PC-9 (cell line): ENCODE results near the gene COL27A1. TPM values are rescaled to one million over a fixed set of nuclear protein-coding genes. Genes with fewer than 3 reads are reported as not detected.

Source experiments
- BruUV-seq: library from RNA; stranded (reverse); fragments of 400-500 nt; replicated peaks from 2 replicates; lab custom pipeline; 2021; lab: Mats Ljungman, UMichigan
- CTCF ChIA-PET: fragments of 300-600 bp; sonication (Branson Sonifier 250); formaldehyde crosslinking; loops from one replicate; lab custom pipeline; 2022; ENCODE audit warnings: antibody characterized with exemption; lab: Charles Lee
- POLR2A ChIA-PET: fragments of 300-600 bp; sonication (Branson Sonifier 250); formaldehyde crosslinking; loops from one replicate; lab custom pipeline; 2022; ENCODE audit warnings: antibody characterized with exemption; ENCODE audit not compliant: unreplicated experiment; lab: Charles Lee
- DNase-seq, 2 experiments: peaks; one replicate each; pipeline versions ENCODE4 v3.0.0 to v3.0.0-alpha.2; 2015 to 2022; ENCODE audit warnings: mixed read lengths in 1 of 2
- H2AFZ ChIP-seq: fragments of 200-600 bp; sonication (generic); 2 replicates; pipeline ENCODE4 v1.8.1; 2017; ENCODE audit warnings: antibody characterized with exemption
- H3F3A ChIP-seq: fragments of 200-600 bp; sonication (generic); 2 replicates; pipeline ENCODE4 v1.8.1; 2017; ENCODE audit warnings: antibody characterized with exemption, mild to moderate bottlenecking, low read depth; ENCODE audit not compliant: insufficient read depth
- H3K27ac ChIP-seq: fragments of 200-600 bp; sonication (generic); 2 replicates; pipeline ENCODE4 v1.6.1; 2016; ENCODE audit warnings: mixed run types
- H3K27me3 ChIP-seq: fragments of 200-600 bp; sonication (generic); 2 replicates; pipeline ENCODE4 v1.6.1; 2016; ENCODE audit warnings: low read depth, mixed run types; ENCODE audit not compliant: insufficient read depth
- H3K36me3 ChIP-seq: fragments of 200-600 bp; sonication (generic); 2 replicates; pipeline ENCODE4 v1.6.1; 2016; ENCODE audit warnings: low read depth, mixed run types
- H3K4me1 ChIP-seq: fragments of 200-600 bp; sonication (generic); replicated peaks from 2 replicates; pipeline ENCODE4 v1.6.1; 2016; ENCODE audit warnings: mixed run types; ENCODE audit not compliant: insufficient read depth
- H3K4me2 ChIP-seq: fragments of 200-600 bp; sonication (generic); 2 replicates; pipeline ENCODE4 v1.6.1; 2017; ENCODE audit warnings: mixed run types
- H3K4me3 ChIP-seq: fragments of 200-600 bp; sonication (generic); 2 replicates; pipeline ENCODE4 v1.6.1; 2016; ENCODE audit warnings: mixed run types
- H3K79me2 ChIP-seq: fragments of 200-600 bp; sonication (generic); 2 replicates; pipeline ENCODE4 v1.6.1; 2017; ENCODE audit warnings: low read depth, mixed run types
- H3K9me2 ChIP-seq: fragments of 200-600 bp; sonication (generic); 2 replicates; pipeline ENCODE4 v1.8.1; 2017; ENCODE audit warnings: mild to moderate bottlenecking; ENCODE audit not compliant: insufficient read depth
- H3K9me3 ChIP-seq: fragments of 200-600 bp; sonication (generic); 2 replicates; pipeline ENCODE4 v1.8.1; 2016; ENCODE audit warnings: low read depth; ENCODE audit not compliant: insufficient read depth
- H4K20me1 ChIP-seq: fragments of 200-600 bp; sonication (generic); 2 replicates; pipeline ENCODE4 v1.8.1; 2017; ENCODE audit not compliant: insufficient read depth
- EZH2 ChIP-seq: fragments of 200-600 bp; sonication (generic); IDR thresholded peaks from 2 replicates; pipeline ENCODE4 v1.8.0; 2017; ENCODE audit warnings: antibody characterized with exemption, low read depth
- intact Hi-C: fragments of 100-400 bp; cut with micrococcal nuclease; formaldehyde crosslinking; loops from one replicate; pipeline ENCODE4 v1.10.0; 2022; ENCODE audit not compliant: unreplicated experiment
- total RNA-seq: library from RNA; stranded (reverse); gene quantifications from 2 replicates; pipeline ENCODE4 v1.2.3, GENCODE V29; 2021
- TF ChIP-seq, protein P1 (sequence below): fragments of 200-600 bp; sonication (generic); conservative IDR thresholded peaks from 2 replicates; pipeline ENCODE4 v1.6.1; 2017; ENCODE audit warnings: mixed run types, antibody characterized with exemption, mild to moderate bottlenecking, moderate library complexity

The COL27A1 gene
- total RNA-seq, 1 experiment from 2014 or later: 0.39 TPM

DNA sequence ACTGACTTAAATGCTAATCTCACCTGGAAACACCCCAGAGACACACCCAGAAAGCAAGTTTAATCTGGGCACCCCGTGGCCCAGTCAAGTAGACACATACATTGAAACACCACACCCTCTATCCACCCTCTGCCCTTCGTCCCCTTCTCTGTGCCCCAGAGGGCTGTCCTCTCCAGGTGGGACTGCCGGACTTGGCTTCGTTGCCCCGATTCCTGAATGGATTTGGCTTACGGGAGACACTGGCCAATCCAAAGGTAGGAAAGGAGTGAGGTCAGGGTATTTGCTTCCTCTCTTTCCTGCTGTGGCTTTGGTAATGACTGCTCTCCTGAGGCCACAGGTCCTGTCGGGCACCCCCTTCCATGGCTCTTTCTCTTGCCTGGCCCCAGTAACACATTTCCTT is 25.2 kb upstream of the COL27A1 start:
- Histone ChIP-seq H3K79me2 (no peaks in the 10 kb centered on the region), H3K4me2 (no peak overlapping the region), H3K27me3 (peaks cover 87% of the 10 kb centered on the region), H3F3A (no peaks in the 10 kb centered on the region), H3K4me3 (no peak overlapping the region), H3K9me3 (no peaks in the 10 kb centered on the region), H2AFZ (no peak overlapping the region), H3K4me1 (no peaks in the 10 kb centered on the region), H4K20me1 (no peaks in the 10 kb centered on the region), H3K9me2 (no peaks in the 10 kb centered on the region), H3K27ac (no peak overlapping the region), H3K36me3 (no peaks in the 10 kb centered on the region)
- BruUV-seq: no TSS peak
- intact Hi-C loops: no loop called here
- DNase-seq: no peak
- CTCF ChIA-PET: no interaction called here
- TF ChIP-seq, protein P1, sequence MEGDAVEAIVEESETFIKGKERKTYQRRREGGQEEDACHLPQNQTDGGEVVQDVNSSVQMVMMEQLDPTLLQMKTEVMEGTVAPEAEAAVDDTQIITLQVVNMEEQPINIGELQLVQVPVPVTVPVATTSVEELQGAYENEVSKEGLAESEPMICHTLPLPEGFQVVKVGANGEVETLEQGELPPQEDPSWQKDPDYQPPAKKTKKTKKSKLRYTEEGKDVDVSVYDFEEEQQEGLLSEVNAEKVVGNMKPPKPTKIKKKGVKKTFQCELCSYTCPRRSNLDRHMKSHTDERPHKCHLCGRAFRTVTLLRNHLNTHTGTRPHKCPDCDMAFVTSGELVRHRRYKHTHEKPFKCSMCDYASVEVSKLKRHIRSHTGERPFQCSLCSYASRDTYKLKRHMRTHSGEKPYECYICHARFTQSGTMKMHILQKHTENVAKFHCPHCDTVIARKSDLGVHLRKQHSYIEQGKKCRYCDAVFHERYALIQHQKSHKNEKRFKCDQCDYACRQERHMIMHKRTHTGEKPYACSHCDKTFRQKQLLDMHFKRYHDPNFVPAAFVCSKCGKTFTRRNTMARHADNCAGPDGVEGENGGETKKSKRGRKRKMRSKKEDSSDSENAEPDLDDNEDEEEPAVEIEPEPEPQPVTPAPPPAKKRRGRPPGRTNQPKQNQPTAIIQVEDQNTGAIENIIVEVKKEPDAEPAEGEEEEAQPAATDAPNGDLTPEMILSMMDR: no peak
- no peak for TF ChIP-seq EZH2
- POLR2A ChIA-PET: no interaction called here

GRCh38 chr9:114130624-114131277 is 24.6 kb upstream of the COL27A1 start:
- H3K9me2 ChIP-seq: no peaks in the 10 kb centered on the region
- no peak overlapping the region for H3K4me3 ChIP-seq
- CTCF ChIA-PET: interaction anchor here (0.6 kb wide), 1 partner anchor 17 kb away, joined by 3 read pairs; no protein-coding TSS in a partner anchor
- H3F3A ChIP-seq: no peaks in the 10 kb centered on the region
- POLR2A ChIA-PET: no interaction called here
- no peaks in the 10 kb centered on the region for H3K79me2 ChIP-seq
- no peaks in the 10 kb centered on the region for H3K36me3 ChIP-seq
- no peak for DNase-seq
- H3K27ac ChIP-seq: no peak overlapping the region
- H3K4me2 ChIP-seq: no peak overlapping the region
- no TSS peak for BruUV-seq
- no peaks in the 10 kb centered on the region for H4K20me1 ChIP-seq
- no peaks in the 10 kb centered on the region for H3K4me1 ChIP-seq
- TF ChIP-seq EZH2: no peak
- TF ChIP-seq, protein P1: no peak
- no peak overlapping the region for H2AFZ ChIP-seq
- intact Hi-C loops: no loop called here
- no peaks in the 10 kb centered on the region for H3K9me3 ChIP-seq
- peaks cover 86% of the 10 kb centered on the region for H3K27me3 ChIP-seq

DNA sequence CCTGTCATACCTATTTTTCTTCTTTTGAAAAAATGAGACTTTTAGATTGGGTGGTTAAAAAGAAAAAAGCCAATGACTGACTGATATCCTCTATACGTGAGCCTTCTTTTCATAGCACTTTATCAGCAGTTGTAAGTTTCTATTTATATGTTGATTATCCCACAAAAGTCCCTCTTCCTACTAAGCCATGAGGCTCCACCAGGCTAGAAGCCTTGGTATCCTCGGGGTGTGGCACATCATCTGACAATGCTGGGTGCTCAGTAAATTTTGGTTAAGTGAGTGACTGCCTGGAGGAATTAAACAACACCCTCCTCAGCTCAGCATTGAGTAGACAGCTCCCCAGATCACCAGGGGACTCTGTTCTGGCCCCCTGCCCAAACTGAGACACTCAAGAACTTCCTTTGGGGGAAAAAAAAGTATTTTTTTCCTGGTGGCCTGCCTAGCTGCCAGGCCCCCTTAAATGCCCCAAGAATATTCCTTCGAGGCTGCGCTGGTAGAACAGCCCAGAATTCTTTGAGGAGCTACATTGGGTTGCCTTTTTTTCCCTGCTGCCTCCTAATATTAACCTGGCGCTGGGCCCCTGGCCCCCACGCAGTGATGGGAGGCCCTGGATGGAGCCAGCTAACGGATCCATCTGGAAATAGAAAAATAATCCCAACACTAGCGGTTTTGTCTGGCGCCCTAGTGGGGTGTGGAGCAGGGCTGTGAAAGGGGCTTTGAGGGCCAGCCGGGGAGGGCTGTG is 23.4 kb upstream of the COL27A1 start:
- no peak for DNase-seq
- Histone ChIP-seq H3F3A (no peaks in the 10 kb centered on the region), H3K4me2 (no peak overlapping the region), H3K9me3 (no peaks in the 10 kb centered on the region), H3K79me2 (no peaks in the 10 kb centered on the region), H3K36me3 (no peaks in the 10 kb centered on the region), H3K27me3 (peaks cover 86% of the 10 kb centered on the region), H3K4me3 (no peak overlapping the region), H3K27ac (no peak overlapping the region), H3K9me2 (no peaks in the 10 kb centered on the region), H2AFZ (no peak overlapping the region), H3K4me1 (no peaks in the 10 kb centered on the region), H4K20me1 (no peaks in the 10 kb centered on the region)
- TF ChIP-seq EZH2: no peak
- TF ChIP-seq, protein P1: no peak
- POLR2A ChIA-PET: no interaction called here
- BruUV-seq: no TSS peak
- intact Hi-C loops: no loop called here
- CTCF ChIA-PET: interaction anchor here (0.6 kb wide), 1 partner anchor 16 kb away, joined by 3 read pairs; no protein-coding TSS in a partner anchor
